HG02885 (cell line): ENCODE measurements around the gene ITGB1BP2.
"Not testable (repeated sequence)": the region's sequence is repeated elsewhere in the genome, so short reads cannot be mapped to it uniquely, and the experiment has no call there.

ENCODE experiments used
- ATAC-seq: cut with Tn5 transposase; IDR thresholded peaks from one replicate; pipeline ENCODE4 v1.9.1; 2021; ENCODE audit warnings: mild to moderate bottlenecking; ENCODE audit not compliant: unreplicated experiment, poor library complexity

ITGB1BP2 gene

DNA sequence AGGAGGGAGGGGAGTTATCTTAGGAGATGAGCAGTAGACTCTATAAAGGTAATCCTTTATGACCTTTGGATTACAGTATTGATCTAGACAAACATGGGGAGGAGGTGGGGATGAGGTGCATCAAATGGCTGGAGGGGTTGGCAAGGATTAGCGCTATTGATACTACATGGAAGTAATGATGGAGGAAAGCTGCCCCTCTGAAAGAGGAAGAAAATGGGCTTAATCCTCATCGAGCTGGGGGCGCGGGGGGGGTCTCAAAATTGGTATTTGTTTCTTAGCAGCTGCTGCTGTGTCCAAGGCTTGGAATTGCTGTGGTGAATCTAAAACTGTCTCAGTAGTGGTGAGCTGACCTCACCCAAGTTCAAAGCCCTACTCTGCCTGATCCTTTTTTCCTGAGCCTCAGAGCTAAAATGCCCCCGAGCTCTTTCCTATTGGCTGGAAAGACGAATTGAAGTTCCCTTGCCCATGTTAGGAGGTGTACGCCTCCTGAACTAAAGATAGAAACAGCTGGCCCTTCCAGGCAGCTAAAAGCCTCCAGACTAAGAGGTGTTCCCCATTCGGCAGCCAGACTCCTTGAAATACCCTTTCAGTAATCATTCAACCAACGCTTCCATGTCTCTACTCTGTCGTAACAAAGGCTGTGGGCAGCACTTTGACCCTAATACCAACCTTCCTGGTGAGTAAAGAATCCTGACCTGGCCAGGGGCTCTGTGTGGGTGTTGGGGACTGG is at the start of gene ITGB1BP2:
ITGB1BP2 (plus strand) TSS at position 556 of the 730 bp plus-strand sequence; CDS start at position 613, 57 bp downstream.
- no peak for ATAC-seq

DNA sequence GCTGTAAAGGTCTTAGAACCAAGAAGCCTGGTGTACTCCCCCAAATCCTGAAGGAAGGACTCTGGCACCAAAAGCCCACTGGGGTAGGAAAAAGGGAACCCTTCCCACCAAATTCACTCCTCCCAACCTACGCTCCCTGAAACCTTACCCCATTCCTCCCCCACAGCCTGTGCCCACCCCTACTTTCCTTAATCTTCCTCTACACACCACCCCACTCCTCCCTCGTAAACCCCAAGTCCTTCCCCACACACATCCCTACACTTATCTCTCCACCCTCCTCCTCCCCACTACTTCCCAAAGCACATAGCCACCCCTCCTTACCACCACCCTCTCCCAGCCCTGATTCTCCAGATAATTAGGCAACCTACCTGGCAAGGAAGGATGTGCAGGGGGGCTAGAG is 49.3 kb upstream of the ITGB1BP2 start:
- ATAC-seq = no peak

DNA sequence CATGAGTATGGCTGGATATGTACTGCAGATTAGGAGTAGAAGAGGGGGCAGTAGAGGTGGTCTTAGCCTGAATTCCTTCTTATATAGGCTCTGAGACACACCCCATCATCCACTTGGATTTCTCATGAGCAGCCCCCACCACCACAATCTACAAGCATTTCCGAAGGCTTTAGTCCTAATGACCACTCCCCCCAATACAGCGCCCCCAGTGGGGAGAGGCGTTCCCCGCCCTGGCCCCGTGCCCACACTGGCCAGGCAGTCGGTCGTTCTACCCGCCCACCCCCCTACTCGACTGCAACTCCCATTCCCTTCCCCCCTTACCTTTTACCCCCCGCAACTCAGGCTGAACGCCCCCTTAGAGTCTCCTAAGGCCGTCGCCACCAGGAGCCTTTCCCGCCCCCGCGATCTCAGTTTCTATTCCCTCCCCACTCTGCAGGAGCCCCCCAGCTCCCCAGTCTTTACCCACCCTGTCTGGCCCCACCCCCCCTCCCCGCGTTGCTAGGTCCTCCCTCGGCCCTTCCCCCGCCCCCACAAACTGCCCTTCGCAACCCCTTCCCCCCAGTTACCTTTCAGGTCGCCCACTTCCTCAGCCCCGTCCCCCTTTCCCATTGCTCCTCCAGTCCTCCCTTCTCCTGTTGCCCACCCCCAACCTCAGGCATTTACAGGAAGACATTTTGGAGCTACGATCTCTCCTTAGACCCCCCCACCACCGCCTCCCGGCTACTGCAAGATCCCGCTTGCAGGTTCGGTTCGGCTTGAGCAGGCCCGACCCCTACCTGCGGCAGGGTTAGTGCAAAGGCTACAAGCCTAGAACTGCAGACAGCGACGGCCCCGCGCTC is 48.1 kb upstream of the ITGB1BP2 start:
- no peak for ATAC-seq

DNA sequence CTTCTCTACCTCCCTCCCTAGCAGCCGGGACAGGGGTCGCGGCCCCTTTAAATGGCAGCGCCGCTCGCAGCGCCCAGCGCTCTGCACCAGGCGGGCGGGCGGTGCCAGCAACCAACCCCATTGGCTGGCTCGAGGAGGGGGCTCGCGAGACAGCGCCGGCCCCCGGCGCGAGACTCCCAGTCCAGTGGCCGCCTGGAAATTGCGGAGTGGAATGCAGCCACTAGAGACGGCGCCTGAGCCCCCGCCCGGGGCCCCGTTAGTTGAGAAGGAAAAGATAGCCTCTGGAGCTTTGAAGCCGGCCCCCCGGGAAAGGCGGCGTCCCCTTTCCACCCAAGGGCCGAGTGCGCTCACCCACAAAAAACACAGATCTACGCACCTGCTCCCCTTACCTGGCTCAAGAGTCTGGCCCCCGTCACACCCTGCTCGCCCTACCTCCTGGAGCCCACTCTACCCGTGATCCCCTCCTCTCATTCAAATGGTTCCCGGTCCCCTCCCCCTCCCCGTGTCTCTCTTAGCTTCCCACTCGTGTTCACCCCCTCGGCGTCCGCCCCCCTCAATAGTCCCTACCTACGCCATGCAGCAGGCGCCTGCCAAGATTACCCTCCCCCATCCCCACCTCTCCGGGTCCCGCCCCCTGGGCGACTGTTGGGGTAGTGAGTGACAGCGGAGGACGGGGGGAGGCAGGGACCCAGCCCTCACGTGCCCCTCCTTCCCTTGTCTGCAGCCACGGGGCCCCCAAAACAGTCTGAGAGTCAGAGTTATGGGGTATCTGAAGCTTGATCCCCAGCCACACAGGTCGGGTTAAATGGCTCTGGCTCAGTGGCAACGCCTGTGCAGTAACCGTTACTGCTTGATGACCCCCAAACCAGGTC is 47.2 kb upstream of the ITGB1BP2 start, which contains the start of gene ZMYM3:
ZMYM3 (minus strand) TSS at position 49 of the 872 bp plus-strand sequence. CDS start 885 bp downstream, outside the sequence.
- peak; percentile 86 for ATAC-seq

DNA sequence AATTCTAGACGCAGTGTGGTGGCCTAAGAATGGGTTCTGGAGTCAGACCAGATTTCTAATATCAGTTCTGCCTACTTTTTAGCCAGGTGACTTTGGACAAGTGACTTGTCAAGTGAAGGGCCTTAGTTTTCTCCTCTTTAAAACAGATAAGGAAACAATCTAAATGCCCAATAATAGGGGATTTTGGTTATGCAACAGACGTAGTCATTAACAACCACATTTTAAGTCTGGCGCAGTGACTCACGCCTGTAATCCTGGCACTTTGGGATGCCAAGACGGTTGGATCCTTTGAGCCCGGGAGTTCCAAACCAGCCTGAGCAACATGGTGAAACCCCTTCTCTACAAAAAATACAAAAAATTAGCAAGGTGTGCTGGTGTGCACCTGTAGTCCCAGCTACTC is 45.5 kb upstream of the ITGB1BP2 start:
- ATAC-seq = no peak

DNA sequence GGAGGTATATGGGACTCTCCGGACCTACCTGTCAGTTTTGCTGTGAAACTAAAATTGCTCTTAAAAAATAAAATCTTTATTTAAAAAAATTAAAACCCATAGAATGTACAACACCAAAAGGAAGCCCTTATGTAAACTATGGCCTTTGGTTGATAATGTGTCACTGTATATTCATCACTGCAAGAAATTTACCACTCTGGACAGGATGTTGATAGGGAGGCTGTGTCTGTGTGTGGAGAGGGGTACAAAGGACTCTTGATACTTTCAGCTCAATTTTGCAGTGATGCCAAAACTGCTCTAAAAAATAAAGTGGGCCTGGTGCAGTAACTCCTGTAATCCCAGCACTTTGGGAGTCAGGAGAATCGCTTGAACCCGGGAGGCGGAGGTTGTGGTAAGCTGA is 44.7 kb upstream of the ITGB1BP2 start:
- no peak for ATAC-seq

DNA sequence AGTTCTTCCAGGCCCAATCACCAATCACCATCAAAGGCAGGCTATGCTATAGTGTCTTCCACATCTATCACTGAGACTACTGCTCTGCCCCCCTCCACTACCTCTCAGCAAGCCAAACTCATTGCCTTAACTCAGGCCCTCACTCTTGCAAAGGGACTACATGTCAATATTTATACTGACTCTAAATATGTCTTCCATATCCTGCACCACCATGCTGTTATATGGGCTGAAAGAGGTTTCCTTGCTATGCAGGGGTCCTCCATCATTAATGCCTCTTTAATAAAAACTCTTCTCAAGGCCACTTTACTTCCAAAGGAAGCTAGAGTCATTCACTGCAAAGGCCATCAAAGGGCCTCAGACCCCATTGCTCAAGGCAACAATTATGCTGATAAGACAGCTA is 32.9 kb upstream of the ITGB1BP2 start:
- not testable (repeated sequence) for ATAC-seq

DNA sequence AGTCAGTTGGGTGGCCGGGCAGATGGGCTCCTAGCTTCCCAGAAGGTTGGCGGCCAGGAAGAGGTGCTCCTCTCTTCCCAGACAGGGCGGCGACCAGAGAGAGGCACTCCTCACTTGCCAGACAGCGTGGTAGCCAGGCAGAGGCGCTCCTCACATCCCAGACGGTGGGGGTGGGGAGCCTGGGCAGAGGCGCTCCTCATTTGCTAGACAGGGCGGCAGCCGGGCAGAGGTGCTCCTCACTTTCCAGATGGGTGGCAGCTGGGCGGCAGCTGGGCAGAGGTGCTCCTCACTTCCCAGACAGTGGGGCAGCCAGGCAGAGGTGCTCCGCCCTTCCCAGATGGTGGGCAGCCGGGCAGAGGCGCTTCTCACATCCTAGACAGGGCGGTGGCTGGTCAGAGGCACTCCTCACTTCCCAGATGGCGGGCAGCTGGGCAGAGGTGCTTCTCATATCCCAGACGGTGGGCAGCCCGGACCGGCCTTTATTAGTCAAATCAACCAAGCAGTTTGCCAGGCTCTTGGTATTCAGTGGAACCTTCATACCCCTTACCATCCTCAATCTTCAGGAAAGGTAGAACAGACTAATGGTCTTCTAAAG is 31.7 kb upstream of the ITGB1BP2 start:
- no peak for ATAC-seq

DNA sequence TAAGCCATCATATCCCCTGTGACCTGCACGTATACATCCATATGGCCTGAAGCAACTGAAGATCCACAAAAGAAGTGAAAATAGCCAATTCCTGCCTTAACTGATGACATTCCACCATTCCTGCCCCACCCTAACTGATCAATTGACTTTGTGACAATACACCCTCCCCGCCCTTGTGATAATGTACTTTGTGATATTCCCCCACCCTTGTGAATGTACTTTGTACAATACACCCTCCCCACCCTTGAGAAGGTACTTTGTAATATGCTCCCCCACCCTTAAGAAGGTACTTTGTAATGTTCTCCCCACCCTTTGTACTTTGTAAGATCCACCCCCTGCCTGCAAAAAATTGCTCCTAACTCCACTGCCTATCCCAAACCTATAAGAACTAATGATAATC is 29.2 kb upstream of the ITGB1BP2 start:
- not testable (repeated sequence) for ATAC-seq

DNA sequence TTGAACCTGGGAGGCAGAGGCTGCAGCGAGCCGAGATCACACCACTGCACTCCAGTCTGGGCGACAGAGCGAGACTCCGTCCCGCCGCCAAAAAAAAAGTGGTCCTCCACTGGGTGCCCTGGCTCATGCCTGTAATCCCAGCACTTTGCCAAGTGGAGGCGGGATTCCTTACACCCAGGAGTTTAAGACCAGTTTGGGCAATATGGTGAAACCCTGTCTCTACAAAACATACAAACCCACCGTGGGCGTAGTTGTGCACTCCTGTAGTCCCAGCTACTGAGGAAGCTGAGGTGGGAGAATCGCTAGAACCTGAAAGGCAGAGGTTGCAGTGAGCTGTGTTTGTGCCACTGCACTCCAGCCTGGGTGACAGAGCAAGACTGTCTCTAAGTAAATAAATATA is 20.2 kb upstream of the ITGB1BP2 start:
- not testable (repeated sequence) for ATAC-seq

DNA sequence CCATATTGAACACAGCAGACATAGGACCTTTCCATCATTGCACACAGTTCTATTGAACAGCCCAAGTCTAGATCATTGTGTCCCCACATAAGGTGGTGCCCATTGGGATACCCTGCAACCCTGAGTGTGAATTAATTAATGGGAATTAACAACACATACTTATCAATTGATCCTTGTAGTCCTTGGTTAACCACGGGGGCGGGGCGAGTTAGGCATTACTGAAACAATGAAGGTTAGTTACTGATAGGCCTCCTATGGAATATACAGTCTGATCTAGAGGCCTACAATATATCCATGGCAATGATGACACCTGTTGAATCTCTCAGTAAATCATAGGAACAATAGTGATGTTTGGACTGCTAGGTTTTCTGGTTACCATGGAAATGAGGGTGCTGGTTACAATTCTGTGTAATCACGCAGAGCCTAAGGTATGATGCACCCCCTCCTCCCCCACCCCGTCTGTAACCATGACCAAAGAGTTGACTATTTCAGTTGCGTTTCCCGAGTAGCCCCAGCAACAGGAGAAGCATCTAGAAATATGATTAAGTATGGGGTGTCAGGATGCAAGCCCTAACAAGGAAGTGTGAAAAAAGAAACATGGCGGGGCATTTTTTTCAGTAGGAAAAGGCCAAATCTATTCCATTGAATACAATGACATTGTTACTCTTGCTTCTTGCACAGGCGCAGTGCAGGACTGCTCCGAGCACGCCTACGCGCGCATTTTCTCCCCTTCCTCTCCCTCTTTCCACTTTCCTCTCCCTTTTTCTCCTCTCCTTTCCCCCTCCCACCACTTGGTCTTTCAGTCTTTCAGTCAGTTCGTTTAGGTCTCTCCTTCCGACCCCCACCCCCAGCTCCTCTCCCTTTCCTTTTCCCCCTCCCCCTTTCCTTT is 18.8 kb upstream of the ITGB1BP2 start:
- ATAC-seq = peak; percentile 37

DNA sequence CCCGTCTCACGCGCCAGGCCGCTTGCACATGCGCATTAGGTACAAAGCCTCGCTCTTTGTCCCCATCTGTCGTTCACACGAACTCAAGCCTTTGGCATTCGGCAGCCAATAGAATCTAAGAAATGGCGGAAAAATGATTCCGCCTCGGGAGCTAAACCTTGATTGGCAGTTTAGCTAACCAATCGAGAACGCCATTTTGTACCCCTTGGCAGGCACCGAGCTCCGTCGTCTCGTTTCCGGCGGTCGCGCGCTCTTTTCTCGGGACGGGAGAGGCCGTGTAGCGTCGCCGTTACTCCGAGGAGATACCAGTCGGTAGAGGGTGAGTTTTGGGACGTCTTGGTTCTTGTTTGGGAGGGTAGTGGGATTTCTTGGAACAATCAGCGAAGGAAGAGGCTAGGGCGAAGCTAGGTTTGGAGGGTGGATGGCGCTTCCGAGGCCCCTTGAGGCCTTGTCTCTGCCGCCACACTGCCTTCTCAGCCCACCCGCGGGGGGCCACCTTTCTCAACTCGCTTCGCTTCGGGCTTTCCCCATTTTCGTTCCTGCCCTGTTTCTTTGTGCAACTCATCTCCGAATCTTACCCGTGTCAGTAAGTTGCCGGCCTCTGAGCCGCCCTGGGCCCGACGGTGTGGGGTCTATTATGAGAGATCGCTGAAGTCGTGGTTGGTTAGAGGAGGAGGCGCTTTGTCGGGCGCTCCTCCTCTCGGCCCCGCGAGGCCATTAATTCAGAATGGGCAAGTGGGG is 18.0 kb upstream of the ITGB1BP2 start, which contains the start of gene NONO:
NONO (plus strand) TSS at position 233 of the 741 bp plus-strand sequence. CDS start 7,003 bp downstream, outside the sequence.
- ATAC-seq = peak; percentile 93

DNA sequence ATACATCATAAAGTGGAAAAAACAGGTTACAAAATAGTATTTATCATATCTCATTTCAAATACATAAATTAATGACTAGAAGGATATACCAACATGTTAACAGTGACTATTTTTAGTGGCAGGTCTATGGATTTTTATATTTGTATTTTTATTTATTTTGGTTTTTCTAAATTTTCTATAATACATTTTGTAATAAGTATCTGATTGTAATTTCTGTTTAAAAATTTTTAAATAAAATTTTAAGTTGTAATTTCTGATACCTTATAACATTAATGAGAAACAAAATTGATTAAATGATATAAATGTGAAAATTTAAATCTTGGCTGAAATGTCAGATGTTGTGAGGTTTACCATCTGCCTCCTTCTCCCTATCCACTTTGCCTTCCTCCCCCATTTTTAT is 15.6 kb upstream of the ITGB1BP2 start:
- no peak for ATAC-seq

DNA sequence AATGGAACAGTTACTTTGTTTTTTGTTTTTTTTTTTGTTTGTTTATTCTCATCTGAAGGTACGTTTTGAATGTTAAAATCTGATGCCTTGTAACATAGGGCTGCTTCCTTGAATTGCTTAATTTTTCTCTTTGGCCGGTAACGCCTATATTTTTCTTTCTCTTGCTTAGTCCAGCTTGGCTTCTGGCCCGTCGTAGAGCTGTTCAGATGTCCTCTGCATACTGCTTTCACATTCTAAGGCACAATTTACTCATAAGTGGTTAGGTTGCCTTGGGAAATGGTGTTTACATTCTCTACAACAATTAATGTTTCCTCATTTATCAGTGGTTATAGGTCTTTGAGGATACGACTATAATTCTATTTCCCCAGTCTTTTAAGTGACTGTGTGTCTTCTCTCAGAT is 10.2 kb upstream of the ITGB1BP2 start:
- ATAC-seq = no peak

DNA sequence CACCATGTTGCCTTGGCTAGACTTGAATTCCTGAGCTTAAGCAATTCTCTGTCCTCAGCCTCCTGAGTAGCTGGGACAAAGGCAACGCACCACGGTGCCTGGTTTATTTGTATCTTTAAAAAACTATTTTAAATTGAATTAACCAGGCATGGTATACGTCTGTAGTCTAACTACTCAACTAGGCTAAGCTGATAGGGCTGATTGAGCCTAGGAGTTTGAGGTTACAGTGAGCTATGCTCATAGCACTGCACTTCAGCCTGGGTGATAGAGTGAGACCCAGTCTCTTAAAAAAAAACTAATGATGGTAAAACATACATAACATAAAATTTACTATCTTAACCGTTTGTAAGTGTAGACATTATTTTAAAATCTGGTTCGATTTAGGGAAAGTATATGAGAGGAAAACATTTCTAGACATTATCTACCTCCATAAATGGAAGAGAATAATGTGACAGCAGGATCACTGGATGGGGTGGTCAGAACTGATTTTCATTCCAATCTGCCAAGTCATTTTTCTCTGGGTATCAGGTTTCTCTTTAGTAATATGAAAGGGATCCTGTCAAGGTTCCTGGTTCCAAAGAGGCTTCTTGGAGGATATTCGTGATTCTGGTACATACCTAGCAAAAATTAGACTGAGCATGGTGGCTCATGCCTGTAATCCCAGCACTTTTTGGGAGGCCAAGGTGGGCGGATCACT is 8.7 kb upstream of the ITGB1BP2 start:
- ATAC-seq = no peak

DNA sequence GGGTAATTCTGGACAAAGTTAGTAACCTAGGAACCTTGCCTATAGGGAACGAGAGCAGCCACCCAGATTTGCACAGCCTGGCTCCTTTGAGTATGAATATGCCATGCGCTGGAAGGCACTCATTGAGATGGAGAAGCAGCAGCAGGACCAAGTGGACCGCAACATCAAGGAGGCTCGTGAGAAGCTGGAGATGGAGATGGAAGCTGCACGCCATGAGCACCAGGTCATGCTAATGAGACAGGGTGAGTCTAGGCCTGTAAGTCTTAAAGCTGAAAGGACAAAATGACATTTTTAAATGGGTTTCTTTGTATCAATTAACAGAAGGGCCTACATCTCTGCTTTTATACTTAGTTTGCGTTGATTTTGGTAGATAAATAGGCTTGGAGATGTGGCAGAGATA is 4.7 kb upstream of the ITGB1BP2 start:
- no peak for ATAC-seq

DNA sequence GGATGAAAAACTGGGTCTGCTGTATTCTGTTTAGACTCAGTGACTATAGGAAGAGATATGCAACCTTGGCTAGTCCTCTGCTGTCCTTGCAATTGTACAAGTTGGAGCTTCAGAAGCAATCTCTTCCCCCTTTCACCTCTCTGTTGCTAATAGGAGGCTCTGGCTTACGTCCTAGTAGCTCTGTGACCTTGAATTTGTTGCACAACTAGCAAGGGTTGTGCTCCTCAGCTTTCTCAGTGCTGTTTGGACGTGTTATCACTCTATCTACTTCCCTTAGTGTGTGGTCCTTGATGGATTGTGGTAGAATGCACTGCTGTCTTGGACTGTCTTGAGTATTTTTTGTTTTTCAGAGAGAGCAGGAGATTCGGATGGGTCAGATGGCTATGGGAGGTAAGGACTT is 3.4 kb upstream of the ITGB1BP2 start:
- no peak for ATAC-seq

DNA sequence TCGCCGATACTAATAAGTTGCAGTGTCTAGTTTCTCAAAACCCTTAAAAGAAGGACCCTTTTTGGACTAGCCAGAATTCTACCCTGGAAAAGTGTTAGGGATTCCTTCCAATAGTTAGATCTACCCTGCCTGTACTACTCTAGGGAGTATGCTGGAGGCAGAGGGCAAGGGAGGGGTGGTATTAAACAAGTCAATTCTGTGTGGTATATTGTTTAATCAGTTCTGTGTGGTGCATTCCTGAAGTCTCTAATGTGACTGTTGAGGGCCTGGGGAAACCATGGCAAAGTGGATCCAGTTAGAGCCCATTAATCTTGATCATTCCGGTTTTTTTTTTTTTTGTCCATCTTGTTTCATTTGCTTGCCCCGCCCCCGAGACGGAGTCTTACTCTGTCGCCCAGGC is 1.5 kb upstream of the ITGB1BP2 start:
- ATAC-seq = not testable (repeated sequence)
